Nephron progenitor cell (in vitro differentiated cells): ENCODE data around the gene ASIC2.

ENCODE experiments used
- DNase-seq: peaks from one replicate; pipeline ENCODE4 v3.0.0; 2021
- H3K27ac Mint-ChIP-seq: 2 replicates; pipeline ENCODE4 v1.8.0; 2021; ENCODE audit warnings: mild to moderate bottlenecking, moderate library complexity, mixed read lengths
- H3K27me3 Mint-ChIP-seq: 2 replicates; pipeline ENCODE4 v1.8.0; 2021; ENCODE audit warnings: mild to moderate bottlenecking, low read depth, mixed read lengths; ENCODE audit not compliant: poor library complexity
- H3K36me3 Mint-ChIP-seq: 2 replicates; pipeline ENCODE4 v1.8.0; 2021; ENCODE audit warnings: low read depth, mixed read lengths
- H3K4me1 Mint-ChIP-seq: 2 replicates; pipeline ENCODE4 v1.8.0; 2021; ENCODE audit warnings: mixed read lengths
- H3K4me3 Mint-ChIP-seq: 2 replicates; pipeline ENCODE4 v1.8.0; 2021; ENCODE audit warnings: mild to moderate bottlenecking, moderate library complexity, mixed read lengths
- H3K9me3 Mint-ChIP-seq: 2 replicates; pipeline ENCODE4 v1.8.0; 2021; ENCODE audit warnings: mild to moderate bottlenecking, moderate library complexity, mixed read lengths
- TF ChIP-seq, protein P1 (sequence below): fragments of 200-600 bp; sonication (generic); IDR thresholded peaks from 2 replicates; pipeline ENCODE4 v1.5.0; 2021; ENCODE audit warnings: antibody characterized with exemption

ASIC2 gene

DNA sequence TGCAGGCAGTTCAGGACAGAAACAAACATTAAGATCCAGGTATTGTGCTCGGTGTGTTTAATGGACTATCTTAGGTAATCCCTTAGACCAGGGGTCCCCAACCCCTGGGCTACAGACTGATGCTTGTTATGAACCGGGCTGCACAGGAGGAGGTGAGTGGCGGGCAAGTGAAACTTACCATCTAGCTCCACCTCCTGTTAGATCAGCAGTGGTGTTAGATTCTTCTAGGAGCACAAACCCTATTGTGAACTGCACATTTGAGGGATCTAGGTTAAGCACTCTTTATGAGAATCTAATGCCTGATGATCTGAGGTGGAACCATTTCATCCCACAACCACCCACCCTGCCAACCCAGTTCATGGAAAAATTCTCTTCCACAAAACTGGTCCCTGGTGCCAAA is 37.8 kb upstream of the ASIC2 start:
- Mint-ChIP-seq H3K36me3 (no peaks in the 10 kb centered on the region), H3K27ac (no peak overlapping the region), H3K4me3 (no peak overlapping the region), H3K9me3 (no peaks in the 10 kb centered on the region), H3K4me1 (no peaks in the 10 kb centered on the region), H3K27me3 (peaks cover 15% of the 10 kb centered on the region)
- DNase-seq: no peak
- TF ChIP-seq, protein P1, sequence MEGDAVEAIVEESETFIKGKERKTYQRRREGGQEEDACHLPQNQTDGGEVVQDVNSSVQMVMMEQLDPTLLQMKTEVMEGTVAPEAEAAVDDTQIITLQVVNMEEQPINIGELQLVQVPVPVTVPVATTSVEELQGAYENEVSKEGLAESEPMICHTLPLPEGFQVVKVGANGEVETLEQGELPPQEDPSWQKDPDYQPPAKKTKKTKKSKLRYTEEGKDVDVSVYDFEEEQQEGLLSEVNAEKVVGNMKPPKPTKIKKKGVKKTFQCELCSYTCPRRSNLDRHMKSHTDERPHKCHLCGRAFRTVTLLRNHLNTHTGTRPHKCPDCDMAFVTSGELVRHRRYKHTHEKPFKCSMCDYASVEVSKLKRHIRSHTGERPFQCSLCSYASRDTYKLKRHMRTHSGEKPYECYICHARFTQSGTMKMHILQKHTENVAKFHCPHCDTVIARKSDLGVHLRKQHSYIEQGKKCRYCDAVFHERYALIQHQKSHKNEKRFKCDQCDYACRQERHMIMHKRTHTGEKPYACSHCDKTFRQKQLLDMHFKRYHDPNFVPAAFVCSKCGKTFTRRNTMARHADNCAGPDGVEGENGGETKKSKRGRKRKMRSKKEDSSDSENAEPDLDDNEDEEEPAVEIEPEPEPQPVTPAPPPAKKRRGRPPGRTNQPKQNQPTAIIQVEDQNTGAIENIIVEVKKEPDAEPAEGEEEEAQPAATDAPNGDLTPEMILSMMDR: no peak

DNA sequence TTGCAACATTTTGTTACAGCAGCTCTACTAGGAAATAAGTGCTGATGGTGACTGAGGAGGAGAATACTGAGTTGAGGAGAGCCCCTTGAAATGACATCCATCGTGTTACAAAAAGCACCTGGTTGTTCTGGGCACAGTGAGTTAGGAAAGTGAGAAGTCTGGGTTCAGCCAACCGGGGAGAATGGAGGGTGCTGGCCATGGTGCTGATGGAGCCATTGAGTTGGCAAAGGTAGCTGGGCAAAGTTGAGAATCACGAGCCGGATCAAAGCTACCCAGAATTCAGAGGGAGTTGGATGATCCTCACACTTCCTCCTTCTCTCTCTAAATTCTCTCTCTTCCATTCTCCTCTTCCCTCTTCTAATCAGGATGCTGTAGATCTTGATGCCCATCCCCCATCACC is 35.0 kb upstream of the ASIC2 start:
- H3K27me3 Mint-ChIP-seq: peaks cover 20% of the 10 kb centered on the region
- H3K27ac Mint-ChIP-seq: no peak overlapping the region
- H3K4me1 Mint-ChIP-seq: no peaks in the 10 kb centered on the region
- no peaks in the 10 kb centered on the region for H3K9me3 Mint-ChIP-seq
- peak; percentile 77 for DNase-seq
- no peaks in the 10 kb centered on the region for H3K36me3 Mint-ChIP-seq
- H3K4me3 Mint-ChIP-seq: no peak overlapping the region
- TF ChIP-seq, protein P1: no peak

DNA sequence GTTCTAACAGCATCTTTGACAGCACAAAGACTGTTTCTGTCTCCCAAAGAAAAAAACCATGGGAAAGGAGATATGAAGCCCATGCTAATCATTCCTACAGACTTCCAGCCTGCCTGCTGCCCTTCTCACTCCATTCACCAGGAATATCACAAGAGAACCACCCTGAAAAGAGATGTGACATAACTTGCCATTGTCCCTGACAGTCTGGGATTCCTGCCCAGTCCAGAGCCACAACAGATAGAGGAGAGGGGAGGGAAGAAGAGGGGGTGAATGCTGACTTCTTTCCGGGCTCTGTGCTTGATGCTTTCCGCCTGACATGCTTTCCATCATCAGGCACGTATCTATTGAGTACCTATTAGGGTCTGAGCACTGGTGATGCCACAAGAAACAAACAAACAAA is 31.6 kb upstream of the ASIC2 start:
- H3K4me3 Mint-ChIP-seq: no peak overlapping the region
- H3K27ac Mint-ChIP-seq: no peak overlapping the region
- H3K36me3 Mint-ChIP-seq: no peaks in the 10 kb centered on the region
- DNase-seq: no peak
- H3K4me1 Mint-ChIP-seq: no peaks in the 10 kb centered on the region
- peaks cover 20% of the 10 kb centered on the region for H3K27me3 Mint-ChIP-seq
- TF ChIP-seq, protein P1: no peak
- H3K9me3 Mint-ChIP-seq: no peaks in the 10 kb centered on the region

DNA sequence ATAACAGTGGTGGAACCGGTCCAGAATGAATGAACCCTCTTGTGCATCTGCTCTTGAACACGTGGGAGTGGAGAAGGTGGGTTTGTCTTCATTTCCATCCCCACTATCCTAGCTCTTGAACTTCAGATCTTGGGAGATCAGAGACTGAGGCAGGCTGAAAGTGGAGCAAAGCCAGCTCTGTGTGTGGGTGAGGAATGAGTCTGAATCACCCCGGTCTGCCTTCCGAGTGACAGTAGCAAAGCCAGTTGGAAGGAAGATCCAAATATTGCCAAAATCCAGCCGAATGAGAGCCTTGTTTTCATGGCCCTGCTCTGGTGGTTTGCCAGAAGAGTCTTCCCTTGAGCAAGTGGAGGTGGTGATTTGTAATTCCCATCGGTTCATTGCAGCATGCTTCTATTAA is 29.0 kb upstream of the ASIC2 start:
- Mint-ChIP-seq H3K4me3 (no peak overlapping the region), H3K27me3 (peaks cover 20% of the 10 kb centered on the region), H3K36me3 (no peaks in the 10 kb centered on the region), H3K4me1 (no peaks in the 10 kb centered on the region), H3K9me3 (no peaks in the 10 kb centered on the region), H3K27ac (no peak overlapping the region)
- TF ChIP-seq, protein P1: no peak
- no peak for DNase-seq

DNA sequence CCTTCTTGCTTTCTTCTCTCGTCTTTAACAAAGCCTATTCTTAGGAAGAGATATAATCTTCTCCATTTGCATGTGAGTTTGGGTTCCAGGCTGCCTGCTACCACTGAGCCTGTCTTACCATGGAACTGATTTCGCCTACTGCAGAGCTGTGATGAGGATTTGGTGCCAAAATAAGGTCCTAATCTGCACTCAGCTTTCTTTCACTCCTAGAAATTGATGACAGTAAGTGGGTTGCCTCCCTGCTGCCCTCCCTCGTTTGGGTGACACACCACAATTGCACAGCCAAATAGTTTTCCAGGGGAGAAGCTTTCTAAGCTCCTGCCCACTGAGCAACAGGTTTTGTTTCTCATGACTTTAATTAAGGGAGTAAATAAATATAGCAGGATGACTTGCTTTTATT is 25.1 kb upstream of the ASIC2 start:
- Mint-ChIP-seq H3K4me1 (no peaks in the 10 kb centered on the region), H3K27ac (no peak overlapping the region), H3K27me3 (peaks cover 10% of the 10 kb centered on the region), H3K9me3 (no peaks in the 10 kb centered on the region), H3K4me3 (no peak overlapping the region), H3K36me3 (no peaks in the 10 kb centered on the region)
- no peak for DNase-seq
- TF ChIP-seq, protein P1: no peak

DNA sequence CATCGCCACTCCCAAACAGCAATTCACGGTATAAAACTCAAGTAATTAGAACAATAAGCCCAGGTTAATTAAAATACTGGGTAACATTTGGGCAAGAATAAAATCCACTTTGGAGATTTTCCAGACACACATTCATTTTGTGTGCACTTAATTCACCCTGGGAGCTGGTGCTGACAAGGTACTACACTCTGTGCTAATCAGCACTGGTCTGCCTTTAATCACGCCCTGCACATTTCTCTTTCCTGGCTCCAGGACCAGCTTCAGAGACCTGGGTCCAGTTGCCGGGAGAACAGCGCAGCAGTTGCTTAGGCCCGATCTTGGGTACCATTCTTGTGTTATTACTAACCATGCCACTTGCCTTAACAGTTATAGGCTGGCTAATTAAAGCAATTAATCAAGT is 23.7 kb upstream of the ASIC2 start:
- peaks cover 9% of the 10 kb centered on the region for H3K27me3 Mint-ChIP-seq

More for the DNA sequence above, 23.7 kb upstream of the ASIC2 start:
- no peak overlapping the region for H3K27ac Mint-ChIP-seq
- H3K9me3 Mint-ChIP-seq: no peaks in the 10 kb centered on the region
- no peaks in the 10 kb centered on the region for H3K4me1 Mint-ChIP-seq
- no peak for DNase-seq
- no peak overlapping the region for H3K4me3 Mint-ChIP-seq
- H3K36me3 Mint-ChIP-seq: no peaks in the 10 kb centered on the region
- TF ChIP-seq, protein P1: no peak
